HG02870 (cell line): ENCODE measurements around the gene SCFD2.
A peak's percentile ranks its signal among the peaks of the same experiment; 100 is the strongest.

Experiments used
- ATAC-seq: cut with Tn5 transposase; IDR thresholded peaks from one replicate; pipeline ENCODE4 v1.9.1; 2021; ENCODE audit warnings: mild to moderate bottlenecking, moderate library complexity; ENCODE audit not compliant: unreplicated experiment

SCFD2 gene

GRCh38 chr4:52942936-52943335 is 422.9 kb downstream of the SCFD2 start:
- ATAC-seq = no peak

DNA sequence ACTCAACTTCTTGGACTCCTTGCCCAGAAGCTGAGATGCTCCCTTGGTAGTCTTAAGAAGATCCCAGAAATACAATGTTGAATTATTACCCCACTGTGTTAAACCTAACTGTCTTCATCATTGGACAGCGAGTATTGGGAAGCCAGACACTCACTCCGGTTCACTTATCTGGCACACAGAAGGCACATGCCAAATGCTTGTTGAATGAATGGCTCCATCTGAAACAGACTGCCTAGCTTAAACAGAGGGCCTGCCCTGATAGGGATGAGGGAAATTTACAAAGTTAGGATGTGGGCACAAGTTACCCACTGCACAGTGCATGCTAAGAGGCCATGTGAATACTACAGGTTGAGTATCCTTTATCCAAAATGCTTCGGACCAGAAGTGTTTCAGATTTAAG is 424.4 kb downstream of the SCFD2 start:
- no peak for ATAC-seq

GRCh38 chr4:52939739-52940138 is 426.1 kb downstream of the SCFD2 start:
- ATAC-seq = no peak

DNA sequence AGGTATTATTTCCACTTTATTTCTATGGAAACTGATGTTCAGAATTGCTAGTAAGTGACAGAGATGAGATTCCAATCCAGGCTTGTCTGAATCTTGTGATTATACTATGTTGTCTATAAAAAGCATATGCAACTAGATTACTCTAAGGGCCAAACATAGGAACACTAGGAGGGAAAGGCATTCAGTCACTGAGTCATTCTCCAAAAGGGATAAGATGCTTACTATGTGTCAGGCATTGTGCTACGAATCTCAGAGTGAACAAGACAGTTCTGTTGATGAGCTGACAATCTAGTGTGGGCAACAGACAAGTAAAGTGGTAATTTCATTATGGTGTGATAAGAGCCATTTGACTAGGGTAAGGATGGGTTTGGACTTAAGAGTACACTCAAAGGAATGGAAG is 426.5 kb downstream of the SCFD2 start:
- ATAC-seq = no peak

GRCh38 chr4:52937829-52938228 is 428.0 kb downstream of the SCFD2 start:
- ATAC-seq = no peak

- ATAC-seq = no peak
Measured at GRCh38 chr4:52936729-52937128, 429.1 kb downstream of the SCFD2 start.

DNA sequence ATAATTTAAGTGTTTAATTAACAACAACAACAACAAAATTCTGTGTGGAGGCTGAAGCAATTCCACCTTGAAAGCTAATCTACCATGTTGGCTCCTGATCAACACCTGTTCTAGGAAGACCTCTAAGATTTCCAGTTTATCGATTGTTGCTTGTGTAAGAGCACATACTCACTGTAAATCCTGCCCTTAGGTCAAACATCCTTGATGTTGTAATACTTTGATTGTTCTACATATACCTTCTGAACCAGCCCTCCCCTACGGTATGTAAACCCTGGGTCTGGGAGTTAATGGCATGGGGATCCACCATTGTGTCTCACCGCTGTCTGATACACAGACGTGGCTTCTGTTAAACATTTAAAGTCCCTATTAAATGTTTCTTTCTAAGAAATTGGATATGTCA is 430.5 kb downstream of the SCFD2 start:
- no peak for ATAC-seq

- no peak for ATAC-seq
Measured at GRCh38 chr4:52933738-52934137, 432.1 kb downstream of the SCFD2 start.

DNA sequence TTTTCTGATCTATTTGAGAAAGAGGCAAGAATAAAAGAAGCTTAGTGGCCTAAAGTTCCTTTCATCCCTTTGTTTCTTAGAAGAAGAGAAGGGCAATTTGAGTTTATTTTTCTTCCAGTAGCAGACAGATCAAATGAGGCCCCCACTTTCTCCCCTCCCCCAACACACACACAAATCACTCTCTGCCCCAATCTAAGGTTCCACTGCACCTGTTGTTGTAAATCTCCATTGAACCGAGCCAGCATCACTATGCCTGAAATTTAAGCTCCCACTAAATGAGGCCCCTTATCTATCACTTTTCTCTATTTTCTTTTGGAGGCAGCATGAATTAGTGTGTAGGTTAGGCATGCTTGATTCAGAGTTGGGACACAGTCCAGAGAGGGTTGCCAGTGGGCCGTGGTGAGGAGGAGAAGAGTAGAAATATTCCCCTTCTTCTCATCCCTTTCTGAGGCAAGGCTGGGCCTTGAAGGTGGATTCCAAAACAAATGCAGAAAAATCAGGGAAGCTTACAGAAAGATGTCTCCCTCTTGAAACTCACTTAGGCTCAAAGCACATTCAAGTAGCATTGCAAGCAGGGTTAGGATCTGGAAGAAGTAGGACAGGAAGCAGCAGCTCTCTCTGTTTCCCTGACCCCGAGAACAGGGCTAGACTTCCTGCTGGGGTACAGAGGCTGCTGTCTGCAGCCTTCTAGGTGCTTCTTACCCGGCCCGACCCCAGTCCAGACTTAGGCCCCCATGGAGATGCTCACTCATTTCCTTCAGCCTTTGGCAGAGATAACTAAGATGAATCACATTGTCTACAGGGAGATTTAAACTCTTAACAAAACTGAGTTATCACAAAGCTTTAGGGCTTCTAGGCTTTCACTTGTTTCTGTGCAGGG is 433.0 kb downstream of the SCFD2 start:
- ATAC-seq = no peak

DNA sequence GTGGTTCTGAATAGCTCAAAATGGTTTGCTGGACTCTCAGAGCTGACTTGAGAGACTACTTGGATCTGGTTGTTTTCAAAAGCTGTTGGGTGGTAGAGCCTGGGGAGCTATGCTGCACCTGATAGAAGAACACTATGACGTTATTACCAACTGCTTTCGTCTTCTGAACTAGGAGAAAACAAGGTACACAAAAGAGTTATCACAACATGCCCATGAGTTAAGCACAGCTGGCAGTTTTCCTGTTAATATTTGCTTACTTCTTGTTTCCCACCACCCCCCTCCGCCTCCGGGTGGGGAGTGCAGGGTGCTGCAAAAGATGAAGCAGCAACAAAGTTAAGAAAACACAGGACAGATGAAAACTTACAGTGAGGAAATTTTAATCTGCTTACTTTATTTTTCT is 434.6 kb downstream of the SCFD2 start:
- ATAC-seq = no peak

- no peak for ATAC-seq
Measured at GRCh38 chr4:52926196-52926974, 439.5 kb downstream of the SCFD2 start.

GRCh38 chr4:52925531-52925968 is 440.3 kb downstream of the SCFD2 start:
- no peak for ATAC-seq

GRCh38 chr4:52919461-52919860 is 446.4 kb downstream of the SCFD2 start:
- ATAC-seq = no peak

DNA sequence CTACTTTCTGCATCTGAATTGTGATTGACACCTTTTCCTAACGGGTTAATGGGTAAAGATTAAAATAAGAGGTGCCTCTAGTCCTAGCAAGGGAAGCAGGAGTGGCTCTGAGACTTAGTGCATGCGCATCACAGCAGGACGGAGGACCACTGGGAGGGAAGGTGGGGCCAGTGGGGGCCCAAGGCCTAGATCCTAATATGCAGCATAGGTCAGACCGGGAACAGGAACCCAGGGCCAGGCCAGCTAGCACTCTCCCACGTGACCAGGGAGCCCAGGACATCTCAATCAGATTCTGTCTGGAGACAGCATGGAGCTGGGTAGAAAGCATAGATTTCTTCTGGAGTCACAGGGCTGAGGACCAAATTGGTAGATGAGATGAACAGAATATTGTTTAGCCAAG is 448.0 kb downstream of the SCFD2 start:
- ATAC-seq = no peak

GRCh38 chr4:52915730-52916300 is 450.0 kb downstream of the SCFD2 start:
- ATAC-seq = no peak

DNA sequence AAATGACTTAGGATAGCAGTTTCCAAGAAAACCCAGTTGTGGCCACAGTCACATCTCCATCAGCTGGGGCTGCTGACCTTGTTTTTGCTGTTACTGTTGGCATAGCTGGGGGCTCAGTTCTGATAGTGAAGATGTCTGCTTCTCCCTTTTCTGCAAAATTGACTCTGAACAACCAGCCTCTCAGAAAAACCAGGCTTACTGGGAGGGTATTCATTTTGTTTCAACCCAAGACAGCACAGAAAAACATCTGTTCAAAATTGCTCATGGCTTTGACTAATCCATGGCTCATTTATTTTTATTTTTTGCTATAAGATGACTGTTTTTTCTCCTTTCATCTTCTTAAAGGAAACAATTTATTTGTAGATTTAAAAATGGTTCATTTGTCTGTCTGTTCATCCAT is 450.7 kb downstream of the SCFD2 start:
- ATAC-seq = no peak

- ATAC-seq = no peak
Measured at GRCh38 chr4:52914051-52914605, 451.7 kb downstream of the SCFD2 start.

DNA sequence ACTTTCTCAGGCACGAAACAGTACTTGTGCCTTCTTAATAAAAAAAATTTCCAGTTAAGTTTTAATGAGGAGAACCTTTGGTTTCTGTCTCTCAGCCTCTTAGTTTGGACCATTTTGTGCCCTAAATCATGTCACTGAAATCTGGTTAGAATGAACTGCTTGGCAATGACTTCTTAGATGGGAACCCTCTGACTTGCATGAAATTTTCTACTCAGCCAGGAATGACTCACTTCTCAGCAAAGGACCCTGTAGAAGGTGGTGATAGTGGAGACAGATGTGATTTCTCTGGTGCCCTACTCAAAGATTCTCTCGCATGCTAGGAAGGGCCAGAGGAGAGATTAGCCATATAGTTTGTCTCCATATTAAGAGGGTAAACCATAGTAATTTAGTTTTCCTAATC is 453.3 kb downstream of the SCFD2 start:
- no peak for ATAC-seq

DNA sequence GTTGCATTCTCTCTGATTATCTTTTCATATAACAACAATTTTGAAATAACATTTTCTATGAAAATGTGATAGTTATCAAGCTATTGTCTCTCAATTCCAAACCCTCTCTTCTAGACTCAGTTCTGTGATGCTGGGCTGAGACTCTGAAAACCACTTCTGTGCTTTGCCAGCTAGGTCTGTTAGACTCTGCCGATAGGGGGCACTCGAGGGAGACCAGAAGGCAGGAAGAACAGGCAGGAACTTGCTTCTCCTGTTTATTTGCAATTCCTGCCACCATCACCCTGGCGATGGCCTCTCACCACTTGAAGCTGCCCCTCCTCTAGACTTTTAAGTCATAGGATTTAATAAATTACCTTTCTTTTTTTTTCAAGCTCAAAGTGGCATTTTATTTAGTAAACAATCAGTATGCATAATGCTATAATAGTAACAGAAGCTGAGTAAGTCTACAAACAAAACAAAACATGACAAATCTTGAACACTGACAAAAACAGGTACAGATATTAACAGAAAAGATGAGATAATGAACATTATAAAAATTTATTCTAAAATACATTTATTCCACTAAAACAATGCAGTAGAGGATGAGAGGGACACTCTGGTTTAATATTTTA is 454.1 kb downstream of the SCFD2 start:
- peak; percentile 67 for ATAC-seq

DNA sequence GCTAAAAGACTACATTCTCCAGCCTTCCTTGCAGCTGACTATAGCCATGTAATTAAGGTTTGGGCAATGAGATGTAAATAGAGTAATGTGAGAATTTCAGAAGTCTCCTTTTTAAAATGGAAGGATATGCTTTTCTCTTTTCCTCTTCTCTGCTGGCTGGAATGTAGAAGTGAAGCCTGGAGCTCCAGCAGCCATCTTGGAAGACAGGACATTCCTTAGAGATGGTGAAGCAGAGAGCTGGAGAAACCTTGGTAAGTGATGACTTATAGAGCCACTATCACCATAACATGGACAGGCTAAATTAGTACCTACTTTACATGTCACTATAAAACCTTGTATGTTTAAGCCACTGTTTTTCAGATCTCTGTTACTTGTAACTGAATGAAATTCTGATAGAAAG is 455.7 kb downstream of the SCFD2 start:
- ATAC-seq = no peak

DNA sequence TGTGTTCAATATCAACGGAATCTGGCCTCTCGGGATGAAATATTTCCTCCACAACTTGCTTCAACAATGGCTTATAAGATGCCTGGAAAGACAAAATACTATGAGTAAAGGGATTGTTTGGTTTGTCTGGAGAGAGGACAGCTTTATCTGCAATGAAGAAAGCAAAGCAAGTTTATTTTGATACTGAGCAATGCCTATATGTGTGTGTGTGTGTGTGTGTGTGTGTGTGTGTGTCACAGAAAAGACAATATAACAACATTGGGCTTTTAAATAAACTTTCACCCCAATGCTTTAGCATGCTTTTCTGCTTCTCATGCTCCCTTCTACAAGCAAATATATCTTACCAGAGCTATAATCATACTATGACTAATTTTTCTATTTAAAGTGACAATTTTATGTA is 458.4 kb downstream of the SCFD2 start:
- no peak for ATAC-seq
